ENCODE measurements around the gene ARHGAP32.
A peak's percentile ranks its signal among the peaks of the same experiment; 100 is the strongest.

Gene ARHGAP32

GRCh38 chr11:129230006-129230405 lies 37.9 kb upstream of the ARHGAP32 start:
- H3K4me3 ChIP-seq (ENCODE audit: low read depth, low read length) = no peak overlapping the region
- peak; percentile 11 for DNase-seq (ENCODE audit: low read depth)
- no peak for TF ChIP-seq MYC (IDR thresholded peaks at IDR 0.05; ENCODE audit: low read depth, low read length)
- TF ChIP-seq MAX (IDR thresholded peaks at IDR 0.05; ENCODE audit: low read depth, low read length) = no peak
- TF ChIP-seq POLR2A (IDR thresholded peaks at IDR 0.05; ENCODE audit: extremely low read depth, insufficient read length) = no peak
- no peak for TF ChIP-seq CTCF (IDR thresholded peaks at IDR 0.05; ENCODE audit: low read depth, low read length)

GRCh38 chr11:129226207-129226798 lies 34.2 kb upstream of the ARHGAP32 start:
- no peak for DNase-seq (ENCODE audit: low read depth)

GRCh38 chr11:129225190-129225589 lies 33.1 kb upstream of the ARHGAP32 start:
- no peak overlapping the region for H3K4me3 ChIP-seq (ENCODE audit: low read depth, low read length)
- no peak for DNase-seq (ENCODE audit: low read depth)
- TF ChIP-seq CTCF (IDR thresholded peaks at IDR 0.05; ENCODE audit: low read depth, low read length) = no peak

More at GRCh38 chr11:129226207-129226798, 34.2 kb upstream of the ARHGAP32 start:
- TF ChIP-seq POLR2A (IDR thresholded peaks at IDR 0.05; ENCODE audit: extremely low read depth, insufficient read length) (no peak), MYC (IDR thresholded peaks at IDR 0.05; ENCODE audit: low read depth, low read length) (no peak), MAX (IDR thresholded peaks at IDR 0.05; ENCODE audit: low read depth, low read length) (no peak), CTCF (IDR thresholded peaks at IDR 0.05; ENCODE audit: low read depth, low read length) (no peak)
- H3K4me3 ChIP-seq (ENCODE audit: low read depth, low read length) = no peak overlapping the region

- no peak for TF ChIP-seq POLR2A (IDR thresholded peaks at IDR 0.05; ENCODE audit: extremely low read depth, insufficient read length)
- no peak for TF ChIP-seq MYC (IDR thresholded peaks at IDR 0.05; ENCODE audit: low read depth, low read length)
- TF ChIP-seq CTCF (IDR thresholded peaks at IDR 0.05; ENCODE audit: low read depth, low read length) = no peak
- no peak for TF ChIP-seq MAX (IDR thresholded peaks at IDR 0.05; ENCODE audit: low read depth, low read length)
- no peak overlapping the region for H3K4me3 ChIP-seq (ENCODE audit: low read depth, low read length)
- DNase-seq (ENCODE audit: low read depth) = no peak
Observed at GRCh38 chr11:129224538-129224937, 32.4 kb upstream of the ARHGAP32 start.

GRCh38 chr11:129223701-129224149 lies 31.6 kb upstream of the ARHGAP32 start:
- H3K4me3 ChIP-seq (ENCODE audit: low read depth, low read length) = no peak overlapping the region
- TF ChIP-seq POLR2A (IDR thresholded peaks at IDR 0.05; ENCODE audit: extremely low read depth, insufficient read length) = no peak
- TF ChIP-seq CTCF (IDR thresholded peaks at IDR 0.05; ENCODE audit: low read depth, low read length) = no peak
- TF ChIP-seq MYC (IDR thresholded peaks at IDR 0.05; ENCODE audit: low read depth, low read length) = no peak
- no peak for TF ChIP-seq MAX (IDR thresholded peaks at IDR 0.05; ENCODE audit: low read depth, low read length)
- DNase-seq (ENCODE audit: low read depth) = no peak

- H3K4me3 ChIP-seq (ENCODE audit: low read depth, low read length) = no peak overlapping the region
- no peak for DNase-seq (ENCODE audit: low read depth)
- no peak for TF ChIP-seq MAX (IDR thresholded peaks at IDR 0.05; ENCODE audit: low read depth, low read length)
Observed at GRCh38 chr11:129223260-129223659, 31.1 kb upstream of the ARHGAP32 start.

Measured in NB4 (cell line).